ENCODE measurements around the gene DMKN.
A peak's percentile ranks its signal among the peaks of the same experiment; 100 is the strongest.

DMKN gene

DNA sequence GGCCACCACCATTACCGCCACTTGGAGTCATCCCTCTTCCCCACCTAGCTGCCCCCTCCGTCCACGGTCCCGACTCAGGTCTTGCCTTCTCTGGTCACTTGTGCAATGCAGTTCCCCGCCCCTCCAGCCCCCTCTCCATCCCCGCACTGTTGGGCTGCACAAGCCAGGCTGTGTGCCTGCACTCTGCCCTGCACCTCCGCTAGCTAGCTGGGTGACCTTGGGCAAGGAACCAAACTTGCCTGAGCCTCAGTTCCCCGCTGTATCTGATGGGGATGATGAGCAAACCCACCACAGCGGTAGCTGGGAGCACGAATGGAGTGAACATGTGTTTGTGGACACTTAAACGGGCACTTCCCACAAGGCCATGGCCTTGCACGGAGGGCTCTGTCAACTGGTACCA, 26.4 kb upstream of the DMKN start:
- DNase-seq (no peak), ATAC-seq (no peak)
- H3K4me1 Mint-ChIP-seq, result peaks cover 33% of the 10 kb centered on the region
- no peaks in the 10 kb centered on the region for H3K9me3 Mint-ChIP-seq
- peak overlapping the region in 1 of 2 donors; percentile 2 for H3K27ac Mint-ChIP-seq
- H3K27me3 Mint-ChIP-seq, result peaks cover 3% of the 10 kb centered on the region
- no peak overlapping the region for H3K4me3 Mint-ChIP-seq

DNA sequence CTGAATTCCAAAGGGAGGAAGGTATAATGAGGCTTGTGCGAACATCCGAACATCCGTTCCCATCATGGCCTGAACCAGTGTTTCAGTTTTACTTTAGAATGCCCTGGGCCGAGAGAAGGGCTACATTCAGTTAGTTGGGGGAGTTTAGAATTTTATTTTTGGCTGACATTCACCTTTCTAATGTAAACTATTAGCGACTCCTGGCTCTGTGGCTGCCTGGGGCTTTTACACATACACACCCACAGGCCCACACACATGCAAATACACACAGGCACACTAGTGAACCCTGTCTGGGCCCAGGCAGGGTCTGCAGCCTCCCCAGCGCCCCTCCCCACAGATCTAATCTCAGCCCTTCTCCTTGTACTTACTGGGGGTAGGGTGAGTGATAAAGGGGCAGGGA, 25.9 kb upstream of the DMKN start:
- Mint-ChIP-seq H3K27me3 (peaks cover 7% of the 10 kb centered on the region), H3K4me3 (no peak overlapping the region), H3K4me1 (peaks cover 31% of the 10 kb centered on the region), H3K27ac (no peak overlapping the region), H3K9me3 (no peaks in the 10 kb centered on the region)
- ATAC-seq, result no peak
- DNase-seq, result no peak

DNA sequence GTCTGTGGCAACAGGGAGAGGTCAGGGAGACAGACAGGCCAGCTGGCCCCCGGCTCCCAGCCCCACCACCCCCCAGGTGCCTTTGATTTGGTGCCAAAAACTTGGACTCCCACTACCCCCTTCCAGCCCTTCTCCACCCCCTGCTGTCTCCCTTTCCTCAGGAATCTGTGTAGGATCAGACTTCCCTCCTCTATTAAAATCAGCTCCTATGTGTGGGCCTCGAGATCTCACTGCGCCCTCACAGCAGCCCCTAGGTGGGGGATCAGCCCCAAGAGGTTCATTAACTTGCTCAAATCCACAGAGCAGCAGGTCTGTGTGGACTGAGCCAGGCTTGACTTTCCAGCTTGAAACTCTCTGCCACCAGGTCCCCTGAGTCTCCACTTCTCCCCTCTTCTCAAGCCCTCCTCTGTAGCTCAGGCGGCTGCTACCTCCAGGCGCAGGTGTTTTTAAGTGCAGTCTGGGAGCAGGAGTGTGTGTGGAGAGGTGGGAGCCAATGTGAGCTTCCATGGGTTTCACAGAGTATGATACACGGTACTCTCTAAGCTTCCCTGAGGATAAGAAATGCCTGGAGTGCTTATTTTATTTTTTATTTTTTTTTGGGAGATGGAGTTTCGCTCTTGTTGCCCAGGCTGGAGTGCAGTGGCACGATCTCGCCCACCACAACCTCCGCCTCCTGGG, 21.5 kb upstream of the DMKN start:
- Mint-ChIP-seq H3K27ac (no peak overlapping the region), H3K4me1 (peaks cover 13% of the 10 kb centered on the region), H3K27me3 (peaks cover 35% of the 10 kb centered on the region), H3K4me3 (no peak overlapping the region), H3K9me3 (no peaks in the 10 kb centered on the region)
- DNase-seq (no peak), ATAC-seq (no peak)

DNA sequence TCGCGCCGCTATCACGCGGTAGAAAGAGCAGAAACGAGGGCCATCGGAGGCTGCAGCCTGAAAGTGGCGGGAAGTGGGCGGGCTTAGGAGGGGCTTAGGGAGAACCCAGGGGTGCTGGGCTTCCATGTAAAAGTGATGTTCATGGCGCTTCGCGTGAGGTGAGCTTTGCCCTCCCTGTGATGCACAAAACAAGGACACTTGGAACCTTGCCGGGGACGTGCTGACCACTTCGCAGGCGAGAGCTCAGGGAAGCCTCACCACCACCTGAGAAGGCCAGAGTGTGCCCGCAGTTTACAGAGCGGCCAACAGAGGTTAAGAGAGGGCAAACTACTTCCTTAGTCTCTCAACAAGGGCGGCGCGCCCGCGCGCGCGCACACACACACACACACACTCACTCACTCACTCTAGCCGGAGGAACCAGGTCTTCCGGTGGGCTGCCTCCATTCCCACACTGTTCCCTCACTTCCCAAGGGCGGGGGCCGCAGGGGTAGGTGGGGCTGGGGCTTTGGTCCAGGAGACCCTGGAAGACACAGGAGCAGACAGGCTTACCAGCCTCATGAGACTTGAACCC, 20.5 kb upstream of the DMKN start:
- ATAC-seq (peak; percentile 88), DNase-seq (peak; percentile 43 to 54)
- H3K4me3 Mint-ChIP-seq, result peak overlapping the region; percentile 71 to 76
- peaks cover 45% of the 10 kb centered on the region for H3K27me3 Mint-ChIP-seq
- H3K9me3 Mint-ChIP-seq, result no peaks in the 10 kb centered on the region
- peak overlapping the region in 1 of 2 donors; percentile 81 for H3K27ac Mint-ChIP-seq
- H3K4me1 Mint-ChIP-seq, result peaks cover 20% of the 10 kb centered on the region

DNA sequence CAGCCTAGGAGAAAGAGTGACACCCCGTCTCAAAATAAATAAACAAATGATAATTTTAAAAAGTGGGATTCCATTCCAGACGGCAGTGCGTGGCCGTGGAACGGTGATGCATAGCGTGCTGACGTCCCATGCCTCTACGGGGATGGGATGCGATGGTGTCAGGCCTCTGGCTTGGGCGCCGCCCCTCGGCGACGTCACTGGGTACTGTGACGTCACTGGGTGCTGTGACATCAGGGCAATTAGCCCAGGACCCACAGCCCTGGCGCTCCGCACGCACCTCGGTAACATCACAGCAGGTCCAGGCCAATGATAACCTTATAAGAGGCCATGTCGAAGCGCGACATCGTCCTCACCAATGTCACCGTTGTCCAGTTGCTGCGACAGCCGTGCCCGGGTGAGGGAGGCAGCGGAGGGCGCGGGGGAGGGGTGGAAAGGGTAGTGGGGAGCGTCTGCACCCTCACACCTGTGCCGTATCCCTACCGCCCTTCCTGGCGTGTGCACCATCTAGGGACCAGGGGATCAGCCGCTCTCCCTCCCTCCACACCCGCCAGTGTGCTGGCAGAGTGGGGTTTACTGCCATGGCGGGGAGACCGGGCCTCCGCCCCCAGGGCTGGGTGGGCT, 19.9 kb upstream of the DMKN start, which contains the start of gene GAPDHS:
Gene GAPDHS, plus strand, starts transcription at position 256 of the 621 bp plus-strand sequence. Its CDS starts 72 bp downstream, at position 328.
- H3K27me3 Mint-ChIP-seq, result peaks cover 51% of the 10 kb centered on the region
- no peak for DNase-seq
- H3K4me1 Mint-ChIP-seq, result peaks cover 20% of the 10 kb centered on the region
- H3K9me3 Mint-ChIP-seq, result no peaks in the 10 kb centered on the region
- H3K4me3 Mint-ChIP-seq, result peak within 1 kb of the TSS; percentile 71 to 76
- H3K27ac Mint-ChIP-seq, result peak within 1 kb of the TSS in 1 of 2 donors; percentile 81
- peak; percentile 21 for ATAC-seq

DNA sequence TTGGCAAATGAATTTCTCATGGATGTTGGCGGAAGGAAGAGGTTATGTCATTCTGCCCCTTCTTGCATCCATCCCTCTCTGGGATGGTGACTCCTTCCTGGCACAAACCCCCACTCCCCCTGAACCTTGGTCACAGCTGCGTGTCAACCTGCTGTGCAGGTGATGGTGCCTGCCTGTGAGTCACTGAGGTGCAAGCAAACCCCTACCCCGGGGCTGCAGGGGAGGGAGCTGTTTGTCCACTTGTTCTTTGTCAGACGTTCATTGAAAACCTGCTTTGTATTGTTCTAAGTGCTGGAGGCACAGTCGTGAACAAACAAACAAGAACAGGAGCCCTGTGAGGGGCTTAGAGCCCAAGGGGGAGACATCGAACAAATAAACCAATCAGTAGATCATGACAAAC, 17.8 kb upstream of the DMKN start:
- Mint-ChIP-seq H3K9me3 (no peaks in the 10 kb centered on the region), H3K4me3 (no peak overlapping the region), H3K27me3 (peaks cover 68% of the 10 kb centered on the region), H3K4me1 (peaks cover 20% of the 10 kb centered on the region), H3K27ac (no peak overlapping the region)
- no peak for ATAC-seq
- no peak for DNase-seq

DNA sequence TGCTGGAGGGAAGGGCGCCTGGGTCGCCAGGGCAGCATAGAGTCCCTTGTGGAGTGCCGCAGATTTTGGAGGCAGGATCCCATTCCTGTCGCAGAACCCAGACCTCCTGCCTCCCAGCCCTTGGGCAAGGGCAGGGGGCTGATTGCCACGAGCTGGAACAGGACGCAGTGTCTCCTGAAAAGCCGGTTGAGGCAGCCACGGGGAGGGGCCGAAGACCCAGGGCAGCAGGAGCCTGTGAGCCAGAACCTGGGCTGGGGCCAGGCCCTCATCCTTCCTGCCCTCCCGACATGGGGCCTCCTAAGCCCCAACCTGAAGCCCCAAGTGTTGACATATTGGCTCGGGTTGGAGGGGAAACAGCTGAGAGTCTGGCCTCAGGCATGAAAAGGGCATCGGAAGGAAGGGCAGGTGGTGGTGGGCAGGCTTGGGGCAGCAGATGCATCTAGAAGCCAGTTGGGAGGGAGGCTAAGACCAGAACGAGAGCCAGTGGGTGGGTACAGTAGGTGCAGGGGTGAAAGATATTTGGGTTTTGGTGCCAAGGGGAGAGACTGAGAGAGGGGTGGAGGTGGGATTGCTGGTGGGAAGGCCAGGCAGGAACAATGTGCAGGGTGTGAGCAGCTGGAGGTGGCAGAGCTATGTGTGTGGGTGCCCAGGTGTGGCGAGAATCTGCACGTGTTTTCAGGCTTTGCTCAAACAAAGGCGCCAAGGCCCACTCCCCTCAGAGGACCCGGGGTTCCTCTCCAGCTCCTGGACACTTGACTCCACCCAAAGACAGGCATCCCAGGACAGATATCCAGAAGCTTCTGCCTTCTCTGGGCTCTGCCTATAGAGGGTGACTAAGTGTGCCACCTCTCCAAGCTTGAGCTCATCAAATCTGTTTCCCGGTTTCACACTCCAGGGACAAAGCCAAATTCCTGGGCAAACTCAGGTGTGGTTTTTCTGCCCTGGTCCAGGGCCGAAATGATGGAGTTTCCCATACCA, 16.1 kb upstream of the DMKN start:
- no peak for DNase-seq
- Mint-ChIP-seq H3K27me3 (peaks cover 61% of the 10 kb centered on the region), H3K4me3 (no peak overlapping the region), H3K4me1 (peaks cover 19% of the 10 kb centered on the region), H3K9me3 (no peaks in the 10 kb centered on the region), H3K27ac (no peak overlapping the region)
- ATAC-seq, result no peak

DNA sequence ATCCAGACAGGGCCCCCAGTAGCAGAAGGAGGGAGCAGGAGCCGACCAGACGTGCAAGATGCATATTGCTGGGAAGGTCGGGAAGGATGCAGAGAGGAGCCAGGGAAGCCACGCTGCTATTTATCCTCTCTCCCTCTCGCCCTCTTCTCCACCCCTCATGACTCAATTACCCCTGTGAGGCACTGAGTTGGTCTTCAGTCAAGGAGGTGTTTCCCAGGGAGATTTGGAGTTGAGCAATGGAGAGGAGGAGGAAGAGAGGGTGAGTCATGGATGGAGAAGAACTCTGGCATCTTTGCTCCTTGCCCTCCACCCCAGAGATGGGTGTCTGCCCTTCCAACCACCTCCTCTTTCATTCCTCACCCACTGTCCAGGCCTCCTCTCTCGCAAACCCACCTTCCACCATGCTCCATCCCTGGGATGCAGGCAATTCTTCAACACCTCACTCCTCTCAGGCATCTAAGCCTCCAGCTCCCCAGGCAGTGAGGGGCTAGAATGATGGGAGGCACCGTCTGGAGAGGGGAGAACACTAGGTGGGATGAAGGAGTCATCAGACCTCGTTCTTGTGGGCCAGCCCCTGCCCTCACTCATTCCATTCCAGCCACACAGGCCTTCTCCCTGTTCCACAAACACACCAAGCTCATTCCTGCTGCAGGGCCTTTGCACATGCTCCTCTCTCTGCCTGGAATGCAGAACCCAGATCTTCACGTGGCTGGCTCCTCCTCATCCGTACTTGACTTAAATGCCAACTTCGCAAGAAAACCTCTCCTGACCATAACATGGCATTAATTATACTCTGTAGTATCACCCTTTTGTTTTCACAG, 15.0 kb upstream of the DMKN start, which contains the start of gene SBSN:
Gene SBSN, minus strand, starts transcription at position 94 of the 821 bp plus-strand sequence. Its CDS starts 30 bp downstream, at position 64.
- Mint-ChIP-seq H3K27ac (peak within 1 kb of the TSS in 1 of 2 donors; percentile 75), H3K4me1 (peaks cover 8% of the 10 kb centered on the region), H3K4me3 (no peak within 1 kb of the TSS), H3K9me3 (no peaks in the 10 kb centered on the region), H3K27me3 (peaks cover 61% of the 10 kb centered on the region)
- no peak for ATAC-seq
- no peak for DNase-seq

DNA sequence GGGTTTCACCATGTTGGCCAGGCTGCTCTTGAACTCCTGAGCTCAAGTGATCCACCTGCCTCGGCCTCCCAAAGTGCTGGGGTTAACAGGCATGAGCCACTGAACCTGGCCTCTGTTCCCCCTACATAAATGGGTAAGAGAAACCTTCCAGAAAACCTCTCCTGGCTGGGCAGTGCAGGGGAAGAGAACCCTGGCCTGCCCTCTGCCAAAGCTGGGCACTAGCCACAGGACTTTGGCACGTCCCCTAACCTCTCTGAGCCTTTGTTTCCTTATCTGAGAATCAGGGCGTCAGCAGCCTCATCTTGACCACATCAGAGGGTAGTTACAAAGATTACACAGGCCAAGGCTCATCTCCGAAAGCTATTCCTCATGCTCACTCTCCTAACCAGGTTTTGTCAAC, 12.4 kb upstream of the DMKN start:
- Mint-ChIP-seq H3K27me3 (peaks cover 42% of the 10 kb centered on the region), H3K27ac (no peak overlapping the region), H3K4me1 (peaks cover 6% of the 10 kb centered on the region), H3K9me3 (no peaks in the 10 kb centered on the region), H3K4me3 (no peak overlapping the region)
- DNase-seq (no peak), ATAC-seq (no peak)

DNA sequence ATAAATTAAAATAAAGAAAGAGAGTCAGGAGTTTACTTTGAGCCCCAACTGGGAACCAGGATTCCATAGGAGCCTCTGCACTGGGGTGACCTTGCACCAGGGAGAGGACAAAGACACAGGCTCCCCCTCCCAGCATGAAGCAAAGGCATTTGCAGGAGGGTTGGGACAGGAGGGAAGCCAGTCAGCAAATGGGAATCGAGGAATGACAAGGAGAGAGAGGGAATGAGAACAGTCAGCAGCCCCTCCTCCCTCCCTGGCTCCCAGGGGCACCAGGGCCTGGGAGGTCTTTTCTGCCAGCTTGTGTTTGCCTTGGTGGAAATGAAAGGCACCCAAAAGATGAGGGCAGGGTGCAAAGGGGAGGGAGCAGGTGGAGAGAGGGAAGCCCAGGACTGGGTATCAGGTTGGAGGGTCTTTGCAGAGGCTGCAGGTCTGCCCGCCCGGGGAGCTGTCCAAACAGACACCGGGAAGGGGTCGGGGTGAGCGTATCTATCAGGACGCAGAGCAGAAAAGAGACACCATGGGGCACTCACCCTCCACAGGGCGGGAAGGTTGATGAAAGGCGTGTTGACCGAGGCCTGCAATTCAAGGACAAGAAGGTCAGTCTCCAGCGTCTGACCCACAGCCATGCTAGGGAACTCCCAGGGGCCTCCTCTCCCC, 10.9 kb upstream of the DMKN start:
- ATAC-seq (no peak), DNase-seq (no peak)
- Mint-ChIP-seq H3K4me1 (peaks cover 2% of the 10 kb centered on the region), H3K9me3 (no peaks in the 10 kb centered on the region), H3K27ac (no peak overlapping the region), H3K27me3 (peaks cover 33% of the 10 kb centered on the region), H3K4me3 (no peak overlapping the region)

DNA sequence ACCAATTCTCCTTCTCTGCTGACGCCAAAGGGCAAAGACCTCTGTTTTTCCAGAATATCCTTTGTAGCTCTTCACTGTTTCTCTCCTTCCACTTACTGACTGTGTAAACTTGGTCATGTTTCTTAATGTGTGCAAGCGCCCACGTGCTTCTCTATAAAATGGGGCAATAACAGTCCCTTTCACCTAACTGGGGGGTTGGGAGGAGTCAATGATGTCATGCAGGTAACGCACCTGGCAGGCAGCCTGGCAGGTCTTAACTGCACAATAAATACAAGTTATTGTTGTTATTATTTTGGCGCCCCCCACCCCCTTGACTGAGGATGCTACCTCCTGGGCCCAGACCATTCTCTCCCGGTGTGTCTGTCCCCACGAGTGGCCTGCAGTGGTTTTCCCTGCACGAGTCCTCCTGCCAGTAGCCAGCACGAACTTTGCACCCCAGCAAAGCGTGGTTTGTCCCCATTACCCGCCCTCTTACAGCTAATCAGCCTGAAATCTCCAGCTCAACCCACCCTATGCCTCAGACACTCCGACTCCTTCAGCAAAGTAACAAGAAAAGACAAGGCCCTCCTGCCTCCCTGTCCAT, 9.4 kb upstream of the DMKN start:
- Mint-ChIP-seq H3K9me3 (no peaks in the 10 kb centered on the region), H3K27ac (no peak overlapping the region), H3K4me3 (no peak overlapping the region), H3K4me1 (no peaks in the 10 kb centered on the region), H3K27me3 (peaks cover 23% of the 10 kb centered on the region)
- ATAC-seq, result no peak
- no peak for DNase-seq

DNA sequence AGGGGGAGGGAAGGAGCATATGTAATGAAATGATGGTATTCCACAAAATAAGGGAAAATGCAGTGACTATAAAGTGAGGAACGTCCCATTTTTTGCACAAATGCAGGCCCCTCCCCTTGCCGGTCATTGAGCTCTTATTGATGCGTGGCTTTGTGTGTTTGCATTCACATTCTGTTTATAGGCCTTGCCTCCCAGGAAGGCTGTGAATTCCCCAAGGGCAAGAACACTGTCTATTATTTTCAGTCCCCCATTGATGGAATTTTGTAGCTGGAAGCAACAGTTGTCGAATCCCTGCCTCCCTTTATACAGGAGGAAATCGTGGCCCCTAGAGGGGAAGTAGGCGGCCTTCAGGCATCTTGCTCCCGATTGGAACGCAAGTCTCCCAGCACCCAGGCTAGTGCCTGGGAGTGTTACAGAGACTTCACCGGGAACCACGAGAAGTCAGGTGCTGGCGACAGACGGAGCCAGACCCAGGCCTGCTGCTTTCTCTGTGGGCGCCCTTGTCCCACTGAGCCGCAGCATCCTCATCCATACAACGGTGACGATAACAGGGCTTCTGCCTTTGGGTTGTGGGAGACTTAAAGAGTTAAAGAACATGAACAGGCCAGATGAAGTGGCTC, 7.8 kb upstream of the DMKN start:
- no peak for ATAC-seq
- Mint-ChIP-seq H3K27ac (no peak overlapping the region), H3K4me1 (no peaks in the 10 kb centered on the region), H3K27me3 (peaks cover 10% of the 10 kb centered on the region), H3K4me3 (no peak overlapping the region), H3K9me3 (no peaks in the 10 kb centered on the region)
- no peak for DNase-seq

DNA sequence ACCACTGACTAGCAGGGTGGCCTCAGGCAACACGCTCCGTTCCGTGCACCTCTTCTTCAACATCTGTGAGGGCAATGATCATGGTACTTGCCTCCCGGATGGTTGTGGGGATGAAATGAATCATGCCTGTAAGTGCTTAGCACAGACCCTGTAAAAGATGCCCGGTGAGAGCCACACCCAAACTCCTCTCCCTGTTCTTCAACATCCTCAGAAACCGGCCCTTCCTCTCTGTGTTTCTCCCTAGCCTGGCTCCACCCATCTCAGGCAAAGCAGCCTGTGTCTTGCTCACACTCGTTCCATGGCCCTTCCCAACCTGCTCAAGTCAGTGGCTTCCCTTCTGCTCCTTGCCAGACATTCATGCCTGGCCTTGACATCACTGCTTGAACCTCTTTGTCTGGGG, 5.8 kb upstream of the DMKN start:
- peaks cover 12% of the 10 kb centered on the region for H3K27me3 Mint-ChIP-seq
- H3K4me1 Mint-ChIP-seq, result no peaks in the 10 kb centered on the region
- H3K4me3 Mint-ChIP-seq, result no peak overlapping the region
- no peak for DNase-seq
- no peaks in the 10 kb centered on the region for H3K9me3 Mint-ChIP-seq
- no peak for ATAC-seq
- no peak overlapping the region for H3K27ac Mint-ChIP-seq

DNA sequence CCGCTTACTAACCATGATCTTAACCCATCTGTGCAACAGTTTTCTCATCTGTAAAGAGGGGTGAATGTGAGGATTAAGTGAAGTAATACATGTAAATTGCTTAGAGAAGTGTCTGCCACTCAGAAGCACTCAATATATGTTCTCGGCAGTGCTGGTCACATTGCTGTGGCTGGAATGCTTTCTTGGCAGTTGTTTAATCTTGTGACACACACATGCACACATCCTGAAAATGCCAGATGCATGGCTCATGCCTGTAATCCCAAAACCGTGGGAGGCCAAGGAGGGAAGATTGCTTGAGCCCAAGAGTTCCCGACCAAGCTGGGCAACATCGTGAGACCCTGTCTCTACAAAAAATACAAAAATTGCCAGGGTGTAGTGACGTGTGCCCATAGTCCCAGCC, 4.9 kb upstream of the DMKN start:
- no peaks in the 10 kb centered on the region for H3K4me1 Mint-ChIP-seq
- H3K27me3 Mint-ChIP-seq, result peaks cover 22% of the 10 kb centered on the region
- H3K9me3 Mint-ChIP-seq, result no peaks in the 10 kb centered on the region
- no peak overlapping the region for H3K27ac Mint-ChIP-seq
- DNase-seq, result no peak
- no peak overlapping the region for H3K4me3 Mint-ChIP-seq
- ATAC-seq, result no peak

Data from stimulated activated naive CD8-positive, alpha-beta T cell treated with anti-CD3 and anti-CD28 coated beads, Interleukin-15, amount 100 ng/mL, for 72 hours (primary cell).